ENCODE measurements around the gene CST3. TPM values are rescaled to one million over a fixed set of nuclear protein-coding genes. Genes with fewer than 3 reads are reported as not detected.
"Not testable (repeated sequence)": the region's sequence is repeated elsewhere in the genome, so short reads cannot be mapped to it uniquely, and the experiment has no call there.

Gene CST3, protein sequence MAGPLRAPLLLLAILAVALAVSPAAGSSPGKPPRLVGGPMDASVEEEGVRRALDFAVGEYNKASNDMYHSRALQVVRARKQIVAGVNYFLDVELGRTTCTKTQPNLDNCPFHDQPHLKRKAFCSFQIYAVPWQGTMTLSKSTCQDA
- 1 to 10 TPM; 1.0 to 1.4 TPM for total RNA-seq

DNA sequence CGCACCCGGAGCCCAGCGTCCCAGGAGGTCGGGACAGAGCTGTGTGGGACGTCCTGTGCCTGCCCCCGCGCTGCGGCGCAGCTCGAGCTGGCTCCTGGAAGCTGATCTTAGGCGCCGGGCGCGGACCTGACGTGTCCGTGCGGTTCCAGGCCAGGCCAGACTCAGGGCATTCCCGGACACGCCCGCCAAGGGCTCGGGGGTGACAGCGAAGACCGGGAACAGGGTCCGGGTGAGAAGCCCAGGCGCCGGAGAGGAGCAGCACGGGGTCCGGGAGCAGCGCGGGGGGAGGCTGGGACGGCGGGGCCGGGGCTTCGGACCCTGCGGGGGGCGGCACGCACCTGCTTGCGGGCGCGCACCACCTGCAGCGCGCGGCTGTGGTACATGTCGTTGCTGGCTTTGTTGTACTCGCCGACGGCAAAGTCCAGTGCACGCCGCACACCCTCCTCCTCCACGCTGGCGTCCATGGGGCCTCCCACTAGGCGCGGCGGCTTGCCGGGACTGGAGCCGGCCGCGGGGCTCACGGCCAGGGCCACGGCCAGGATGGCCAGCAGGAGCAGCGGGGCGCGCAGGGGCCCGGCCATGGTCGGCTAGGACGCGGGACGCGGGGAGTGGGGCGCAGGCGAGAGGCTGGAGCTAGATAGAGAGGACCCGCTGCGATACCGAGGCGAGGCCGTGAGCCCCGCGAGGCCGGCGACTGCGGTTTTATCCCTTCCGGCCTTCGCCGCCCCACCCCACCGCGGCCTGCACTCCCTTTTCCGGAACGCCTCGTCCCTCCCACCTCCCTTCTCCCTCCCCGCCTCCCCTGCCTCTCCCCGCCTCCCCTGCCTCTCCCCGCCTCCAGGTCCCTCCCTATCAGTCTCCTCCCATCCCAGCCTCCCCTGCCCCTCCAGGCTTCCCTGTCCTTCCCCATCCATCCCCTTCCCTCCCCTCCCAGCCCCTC lies at the start of gene CST3:
Gene CST3 (minus strand): TSS at position 674 of the 940 bp plus-strand sequence. CDS start 93 bp downstream, at position 581.
- CTCF ChIA-PET, result no interaction called here
- no peak within 1 kb of the TSS for H3K27ac Mint-ChIP-seq
- H3K4me1 Mint-ChIP-seq, result no peaks in the 10 kb centered on the region
- intact Hi-C loops (cut with DNase I, micrococcal nuclease), result no loop called here
- no peaks in the 10 kb centered on the region for H3K9me3 Mint-ChIP-seq (ENCODE audit: low read depth)
- peak; percentile 44 for DNase-seq
- no peak for ATAC-seq
- POLR2A ChIA-PET, result no interaction called here
- H3K4me3 Mint-ChIP-seq, result peak within 1 kb of the TSS; percentile 40
- H3K36me3 Mint-ChIP-seq (ENCODE audit: low read depth), result no peaks in the 10 kb centered on the region
- H3K27me3 Mint-ChIP-seq, result peaks cover 16% of the 10 kb centered on the region

DNA sequence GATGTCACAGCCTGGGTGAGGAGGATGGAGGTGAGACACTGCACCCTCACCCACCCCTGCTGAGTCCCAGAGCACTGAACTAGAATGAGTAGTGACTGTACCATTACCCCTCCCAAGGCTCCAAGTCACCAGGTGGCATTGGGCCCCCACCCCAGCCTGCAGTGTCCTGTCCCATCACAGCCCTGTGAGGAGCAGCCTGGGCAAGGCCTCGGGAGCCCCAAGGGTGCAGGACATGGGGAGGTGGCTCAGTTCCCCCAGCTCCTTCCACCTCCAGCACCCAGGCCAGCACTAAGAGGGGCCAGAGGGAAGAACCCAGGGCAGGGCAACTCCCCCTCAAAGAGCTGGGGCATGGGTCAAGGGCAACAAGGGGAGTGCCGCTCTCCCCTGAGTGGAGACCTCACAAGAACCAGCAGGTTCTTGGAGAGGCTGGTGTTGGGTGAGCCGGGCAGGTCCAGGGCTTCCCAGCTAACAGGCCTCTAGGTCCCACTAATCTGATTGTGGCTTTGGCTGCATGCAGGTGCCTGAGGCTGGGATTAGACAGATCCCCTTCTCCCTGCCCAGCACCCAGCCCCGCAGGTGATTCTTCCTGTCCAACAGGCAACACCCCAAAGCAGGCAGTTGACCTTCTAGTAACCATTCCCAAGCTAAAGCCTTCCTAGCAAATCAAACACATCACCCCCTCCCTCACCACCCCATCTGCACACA lies 48.4 kb upstream of the CST3 start:
- Mint-ChIP-seq H3K4me3 (no peak overlapping the region), H3K9me3 (ENCODE audit: low read depth) (no peaks in the 10 kb centered on the region), H3K27ac (no peak overlapping the region), H3K4me1 (no peaks in the 10 kb centered on the region), H3K36me3 (ENCODE audit: low read depth) (no peaks in the 10 kb centered on the region), H3K27me3 (peaks cover 4% of the 10 kb centered on the region)
- intact Hi-C loops (cut with DNase I, micrococcal nuclease), result no loop called here
- DNase-seq, result no peak
- no peak for ATAC-seq
- POLR2A ChIA-PET, result no interaction called here
- CTCF ChIA-PET, result no interaction called here

DNA sequence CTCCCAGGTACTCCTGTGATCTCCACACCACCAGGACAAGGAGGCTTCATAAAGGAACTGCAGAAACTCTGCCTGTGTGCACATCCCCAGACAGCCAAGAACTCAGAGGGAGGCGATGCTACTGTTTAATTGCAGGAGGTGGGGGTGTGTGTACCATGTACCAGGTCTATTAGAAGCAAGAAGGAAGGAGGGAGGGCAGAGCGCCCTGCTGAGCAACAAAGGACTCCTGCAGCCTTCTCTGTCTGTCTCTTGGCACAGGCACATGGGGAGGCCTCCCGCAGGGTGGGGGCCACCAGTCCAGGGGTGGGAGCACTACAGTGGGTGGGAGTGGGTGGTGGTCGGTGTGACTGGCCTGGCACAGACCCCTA lies 47.8 kb upstream of the CST3 start:
- intact Hi-C loops (cut with DNase I, micrococcal nuclease); POLR2A ChIA-PET; H3K36me3 Mint-ChIP-seq (ENCODE audit: low read depth); H3K4me1 Mint-ChIP-seq; DNase-seq; H3K9me3 Mint-ChIP-seq (ENCODE audit: low read depth); ATAC-seq; CTCF ChIA-PET; H3K27ac Mint-ChIP-seq; H3K27me3 Mint-ChIP-seq; H3K4me3 Mint-ChIP-seq: not testable (repeated sequence)

DNA sequence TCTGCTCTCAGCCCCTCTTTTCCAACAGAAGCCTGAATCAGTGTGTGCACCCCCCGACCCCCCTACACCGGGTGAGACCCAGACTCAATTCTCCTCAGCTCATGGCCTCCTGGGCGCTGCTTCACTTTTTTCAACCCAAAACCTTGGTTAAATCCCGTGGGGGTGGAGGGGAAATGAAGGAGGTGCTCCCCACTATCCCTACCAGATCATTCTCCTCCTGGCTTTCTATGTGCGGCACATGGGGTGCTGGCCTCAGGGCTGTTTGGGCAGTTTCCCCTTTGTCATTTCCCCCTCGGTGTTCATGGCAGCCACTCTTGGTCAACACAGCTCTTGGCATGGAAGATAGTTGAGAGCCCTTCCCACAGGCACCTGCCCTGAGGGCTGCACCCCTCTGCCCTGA lies 46.5 kb upstream of the CST3 start:
- no peaks in the 10 kb centered on the region for H3K36me3 Mint-ChIP-seq (ENCODE audit: low read depth)

DNA sequence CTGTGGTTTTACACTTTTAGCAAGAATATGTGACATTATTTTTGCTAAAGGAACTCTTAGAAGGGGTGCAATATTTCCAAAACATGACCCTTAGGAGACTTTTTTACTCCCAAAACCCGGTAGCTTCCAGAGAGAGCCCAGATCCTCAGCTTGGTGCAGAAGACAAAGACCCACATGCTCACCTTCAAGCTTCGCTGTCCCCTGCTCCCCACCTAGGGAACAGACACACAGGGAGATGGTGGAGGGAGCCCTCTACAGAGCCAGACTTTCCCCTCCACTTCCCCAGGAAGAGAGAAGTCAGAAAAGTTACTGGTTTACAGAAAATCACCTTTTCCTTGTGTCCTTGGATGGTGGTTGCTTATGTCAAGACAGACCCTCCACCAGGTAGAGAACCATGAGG lies 46.1 kb upstream of the CST3 start:
- ChIA-PET CTCF (interaction anchor here (0.8 kb wide), 1 partner anchor 1345 kb away, joined by 3 read pairs; no protein-coding TSS in a partner anchor), POLR2A (no interaction called here)
- no peaks in the 10 kb centered on the region for H3K36me3 Mint-ChIP-seq (ENCODE audit: low read depth)
- intact Hi-C loops (cut with DNase I, micrococcal nuclease), result no loop called here
- no peaks in the 10 kb centered on the region for H3K4me1 Mint-ChIP-seq
- DNase-seq (no peak), ATAC-seq (no peak)
- no peaks in the 10 kb centered on the region for H3K9me3 Mint-ChIP-seq (ENCODE audit: low read depth)
- peaks cover 9% of the 10 kb centered on the region for H3K27me3 Mint-ChIP-seq
- no peak overlapping the region for H3K27ac Mint-ChIP-seq
- no peak overlapping the region for H3K4me3 Mint-ChIP-seq

More for the DNA sequence above, 46.5 kb upstream of the CST3 start:
- Mint-ChIP-seq H3K9me3 (ENCODE audit: low read depth) (no peaks in the 10 kb centered on the region), H3K27ac (no peak overlapping the region), H3K4me3 (no peak overlapping the region), H3K4me1 (no peaks in the 10 kb centered on the region), H3K27me3 (peaks cover 8% of the 10 kb centered on the region)
- ATAC-seq, result no peak
- intact Hi-C loops (cut with DNase I, micrococcal nuclease), result no loop called here
- DNase-seq, result no peak
- POLR2A ChIA-PET, result no interaction called here
- CTCF ChIA-PET, result interaction anchor here (0.8 kb wide), 1 partner anchor 1345 kb away, joined by 3 read pairs; no protein-coding TSS in a partner anchor

DNA sequence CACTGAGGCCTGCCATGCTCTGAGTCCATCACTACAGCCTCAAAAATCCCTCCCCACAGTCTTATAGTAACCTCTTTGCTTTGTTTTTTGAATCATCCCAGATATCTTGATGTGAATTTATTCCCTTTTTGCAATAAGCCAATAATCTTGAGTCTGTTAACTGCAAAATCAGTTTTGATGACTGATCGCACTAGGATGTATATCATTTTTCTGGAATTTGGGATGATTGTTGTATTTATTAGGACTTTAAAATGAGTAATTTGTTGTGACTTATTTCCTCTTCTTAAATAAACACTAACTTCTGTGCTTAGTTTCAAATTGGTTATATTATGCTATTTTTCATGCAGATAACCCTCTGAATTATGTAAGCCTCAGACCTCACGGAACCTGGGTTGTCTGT lies 45.5 kb upstream of the CST3 start:
- ATAC-seq (no peak), DNase-seq (no peak)
- ChIA-PET POLR2A (no interaction called here), CTCF (no interaction called here)
- Mint-ChIP-seq H3K27ac (no peak overlapping the region), H3K27me3 (peaks cover 10% of the 10 kb centered on the region), H3K4me1 (no peaks in the 10 kb centered on the region), H3K36me3 (ENCODE audit: low read depth) (no peaks in the 10 kb centered on the region), H3K9me3 (ENCODE audit: low read depth) (no peaks in the 10 kb centered on the region), H3K4me3 (no peak overlapping the region)
- intact Hi-C loops (cut with DNase I, micrococcal nuclease), result no loop called here

DNA sequence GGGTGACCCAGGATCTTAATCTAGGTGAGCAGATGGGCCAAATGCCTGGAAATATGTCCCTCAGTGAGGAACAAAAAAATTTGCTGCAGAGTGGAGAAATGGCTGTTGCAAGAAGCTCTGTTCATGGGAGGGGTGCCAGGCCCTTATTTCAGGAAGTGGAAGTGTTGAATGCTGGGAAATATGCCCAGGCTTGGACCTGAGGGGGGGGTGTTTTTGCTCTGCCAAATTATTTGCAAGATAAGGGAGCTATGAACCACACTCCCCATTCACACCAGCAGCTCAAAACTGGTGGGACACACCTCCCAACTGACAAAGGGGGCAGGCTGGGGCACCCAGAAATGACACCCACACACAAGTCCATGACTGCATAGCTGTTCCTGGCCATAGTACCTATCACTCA lies 42.4 kb upstream of the CST3 start:
- Mint-ChIP-seq H3K4me1 (no peaks in the 10 kb centered on the region), H3K9me3 (ENCODE audit: low read depth) (no peaks in the 10 kb centered on the region), H3K36me3 (ENCODE audit: low read depth) (no peaks in the 10 kb centered on the region), H3K27ac (no peak overlapping the region), H3K27me3 (peaks cover 8% of the 10 kb centered on the region), H3K4me3 (no peak overlapping the region)
- no peak for DNase-seq
- CTCF ChIA-PET, result interaction anchor here (0.6 kb wide), 1 partner anchor 20 kb away, joined by 3 read pairs; no protein-coding TSS in a partner anchor
- intact Hi-C loops (cut with DNase I, micrococcal nuclease), result no loop called here
- POLR2A ChIA-PET, result no interaction called here
- no peak for ATAC-seq

DNA sequence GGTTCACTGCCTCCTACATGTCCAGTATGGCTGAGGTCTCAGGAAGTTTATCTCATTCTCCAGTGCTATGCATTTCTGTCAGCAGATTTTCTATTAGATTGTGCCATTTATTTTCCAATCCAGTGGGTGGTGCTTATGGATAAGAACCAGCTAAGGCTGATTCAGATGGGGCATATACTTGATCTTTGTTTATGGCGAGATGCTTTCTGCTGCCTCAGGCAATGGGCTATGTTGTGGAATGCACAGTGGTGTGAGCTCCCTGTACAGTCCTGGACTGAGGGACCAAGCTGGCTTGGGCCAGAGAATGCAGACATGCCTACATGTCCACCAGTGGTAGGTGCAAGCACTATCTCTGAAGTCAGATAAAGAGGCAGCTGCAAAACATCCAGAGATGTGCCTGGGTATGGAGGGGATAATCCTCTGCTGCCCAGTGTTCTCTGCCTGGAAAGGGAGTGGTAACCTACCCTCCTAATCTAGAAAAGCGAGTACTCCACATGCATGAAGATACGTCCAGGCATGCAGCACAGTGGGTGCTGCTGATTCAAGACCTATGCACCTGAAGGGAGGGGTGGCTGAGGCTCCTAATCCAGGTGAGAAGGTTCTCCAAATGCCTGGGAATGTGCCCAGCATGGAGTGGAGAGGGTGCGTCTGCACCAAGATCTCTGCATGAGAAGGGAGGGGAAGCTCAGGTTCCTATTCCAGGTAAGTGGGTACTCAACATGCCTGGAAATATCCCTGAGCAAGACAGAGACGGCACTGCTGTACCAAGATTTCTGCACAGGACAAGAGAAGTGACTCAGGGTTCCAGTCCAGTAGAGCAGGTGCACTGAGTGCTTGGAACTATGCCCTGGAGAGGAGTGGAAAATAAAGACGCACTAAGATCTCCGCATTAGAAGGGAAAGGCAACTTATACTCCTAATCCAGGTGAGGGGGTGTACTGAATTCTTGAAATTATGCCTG lies 41.7 kb upstream of the CST3 start:
- DNase-seq (no peak), ATAC-seq (no peak)
- Mint-ChIP-seq H3K4me3 (no peak overlapping the region), H3K27ac (no peak overlapping the region), H3K36me3 (ENCODE audit: low read depth) (no peaks in the 10 kb centered on the region), H3K27me3 (peaks cover 8% of the 10 kb centered on the region), H3K4me1 (no peaks in the 10 kb centered on the region), H3K9me3 (ENCODE audit: low read depth) (no peaks in the 10 kb centered on the region)
- intact Hi-C loops (cut with DNase I, micrococcal nuclease), result no loop called here
- ChIA-PET POLR2A (no interaction called here), CTCF (interaction anchor here (0.6 kb wide), 1 partner anchor 19 kb away, joined by 3 read pairs; no protein-coding TSS in a partner anchor)

DNA sequence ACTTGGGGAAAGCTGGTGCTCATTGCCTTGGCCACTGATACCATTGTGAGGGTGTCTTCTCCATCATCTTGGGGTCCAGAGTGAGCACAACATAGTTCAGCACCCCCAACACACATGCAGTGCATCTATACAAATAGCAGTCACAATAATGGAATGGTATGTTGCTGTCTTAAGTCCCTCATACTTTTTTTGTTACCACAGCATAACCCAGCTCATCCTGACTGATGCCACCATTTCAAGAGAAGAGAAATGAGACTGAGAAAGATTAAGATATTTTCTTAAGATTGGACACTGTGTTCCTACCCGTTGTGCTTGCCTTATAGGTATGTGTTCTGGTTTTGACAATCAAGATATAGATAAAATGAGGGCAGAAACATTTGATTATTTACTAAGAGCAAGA lies 35.5 kb upstream of the CST3 start:
- Mint-ChIP-seq H3K4me1 (no peaks in the 10 kb centered on the region), H3K27ac (no peak overlapping the region), H3K9me3 (ENCODE audit: low read depth) (no peaks in the 10 kb centered on the region), H3K27me3 (no peaks in the 10 kb centered on the region), H3K4me3 (no peak overlapping the region), H3K36me3 (ENCODE audit: low read depth) (no peaks in the 10 kb centered on the region)
- ATAC-seq, result no peak
- intact Hi-C loops (cut with DNase I, micrococcal nuclease), result no loop called here
- POLR2A ChIA-PET, result no interaction called here
- CTCF ChIA-PET, result interaction anchor here (1.0 kb wide), 1 partner anchor 20 kb away, joined by 3 read pairs; no protein-coding TSS in a partner anchor
- no peak for DNase-seq

DNA sequence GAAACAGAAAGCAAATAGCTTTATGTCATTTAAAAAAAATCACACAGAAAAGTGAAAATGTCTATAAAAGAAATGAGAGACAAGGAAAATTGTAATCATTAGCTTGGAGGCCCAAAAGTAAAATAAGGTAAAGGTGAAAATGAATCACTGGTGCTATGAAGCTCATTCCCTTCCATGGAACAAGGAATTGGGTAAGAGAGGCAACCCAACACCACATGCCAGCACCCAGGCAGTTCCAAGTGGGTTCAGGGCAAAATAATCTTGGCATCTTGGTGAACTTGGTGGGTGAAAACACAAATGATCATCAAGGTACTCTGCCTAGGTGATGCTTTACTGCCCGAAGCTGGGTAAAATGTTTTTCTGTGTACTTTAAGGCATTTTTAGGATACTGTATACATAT lies 34.4 kb upstream of the CST3 start:
- intact Hi-C loops (cut with DNase I, micrococcal nuclease), result no loop called here
- ChIA-PET POLR2A (no interaction called here), CTCF (no interaction called here)
- Mint-ChIP-seq H3K27ac (no peak overlapping the region), H3K27me3 (no peaks in the 10 kb centered on the region), H3K9me3 (ENCODE audit: low read depth) (no peaks in the 10 kb centered on the region), H3K36me3 (ENCODE audit: low read depth) (no peaks in the 10 kb centered on the region), H3K4me3 (no peak overlapping the region), H3K4me1 (no peaks in the 10 kb centered on the region)
- DNase-seq (no peak), ATAC-seq (no peak)

DNA sequence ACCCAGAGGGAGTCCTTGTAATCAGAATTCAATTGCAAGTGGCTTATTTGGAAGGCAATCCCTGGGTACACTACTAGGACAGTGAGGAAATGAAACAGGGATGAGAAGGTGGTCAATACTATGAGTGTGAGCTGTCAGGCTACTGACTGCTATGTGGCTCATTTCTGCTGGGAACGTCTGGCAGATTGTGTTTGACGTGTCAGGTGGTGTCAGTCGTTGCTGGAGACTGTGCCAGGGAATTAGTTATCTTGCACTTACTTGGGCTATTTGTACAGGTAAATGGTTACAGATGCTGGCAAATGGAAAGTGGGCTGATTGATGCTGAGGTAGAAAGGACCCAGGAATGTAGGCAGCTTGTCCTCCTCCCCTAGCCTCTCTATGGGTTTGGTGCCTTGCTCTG lies 33.7 kb upstream of the CST3 start:
- Mint-ChIP-seq H3K9me3 (ENCODE audit: low read depth) (no peaks in the 10 kb centered on the region), H3K36me3 (ENCODE audit: low read depth) (no peaks in the 10 kb centered on the region), H3K4me3 (no peak overlapping the region), H3K27me3 (no peaks in the 10 kb centered on the region), H3K27ac (no peak overlapping the region), H3K4me1 (no peaks in the 10 kb centered on the region)
- no peak for DNase-seq
- POLR2A ChIA-PET, result no interaction called here
- CTCF ChIA-PET, result no interaction called here
- intact Hi-C loops (cut with DNase I, micrococcal nuclease), result no loop called here
- no peak for ATAC-seq

Measured in activated CD4-positive, alpha-beta T cell treated with anti-CD3 and anti-CD28 coated beads for 36 hours (primary cell).